ENCODE data around the gene NKX1-1.

- no peak for TF ChIP-seq CTCF (conservative IDR thresholded peaks at IDR 0.05)
- TF ChIP-seq EZH2 (IDR thresholded peaks at IDR 0.05; ENCODE audit: low read depth), result no peak
Observed at GRCh38 chr4:1448589-1449420, 42.6 kb upstream of the NKX1-1 start.
